Upper lobe of left lung (tissue), 4 donors: ENCODE results near the gene LEKR1.

Experiments used
- EP300 ChIP-seq, 4 donors: sonication (generic); formaldehyde crosslinking; IDR thresholded peaks; one replicate each; pipeline ENCODE4 v1.5.1; 2017; ENCODE audit warnings: antibody characterized with exemption in 4 of 4, control low read depth in 2 of 4
- POLR2A ChIP-seq, 4 donors: fragments of 450-650 bp; IDR thresholded peaks; one replicate each; pipeline ENCODE4 v1.5.1; 2016 to 2017; ENCODE audit warnings: antibody characterized with exemption in 4 of 4, mild to moderate bottlenecking in 2 of 4
- POLR2AphosphoS5 ChIP-seq, 2 donors: sonication (generic); formaldehyde crosslinking; IDR thresholded peaks; one replicate each; pipeline ENCODE4 v1.5.1; 2017; ENCODE audit warnings: antibody characterized with exemption in 2 of 2
- TF ChIP-seq, protein P1 (sequence below), 6 experiments: fragments of 450-650 bp in 4 of 6; fragments of 200-600 bp in 2 of 6; sonication (generic) in 2 of 6; IDR thresholded peaks; one replicate each; pipeline ENCODE4 v1.5.1; 2016 to 2019; ENCODE audit warnings: antibody characterized with exemption in 6 of 6

DNA sequence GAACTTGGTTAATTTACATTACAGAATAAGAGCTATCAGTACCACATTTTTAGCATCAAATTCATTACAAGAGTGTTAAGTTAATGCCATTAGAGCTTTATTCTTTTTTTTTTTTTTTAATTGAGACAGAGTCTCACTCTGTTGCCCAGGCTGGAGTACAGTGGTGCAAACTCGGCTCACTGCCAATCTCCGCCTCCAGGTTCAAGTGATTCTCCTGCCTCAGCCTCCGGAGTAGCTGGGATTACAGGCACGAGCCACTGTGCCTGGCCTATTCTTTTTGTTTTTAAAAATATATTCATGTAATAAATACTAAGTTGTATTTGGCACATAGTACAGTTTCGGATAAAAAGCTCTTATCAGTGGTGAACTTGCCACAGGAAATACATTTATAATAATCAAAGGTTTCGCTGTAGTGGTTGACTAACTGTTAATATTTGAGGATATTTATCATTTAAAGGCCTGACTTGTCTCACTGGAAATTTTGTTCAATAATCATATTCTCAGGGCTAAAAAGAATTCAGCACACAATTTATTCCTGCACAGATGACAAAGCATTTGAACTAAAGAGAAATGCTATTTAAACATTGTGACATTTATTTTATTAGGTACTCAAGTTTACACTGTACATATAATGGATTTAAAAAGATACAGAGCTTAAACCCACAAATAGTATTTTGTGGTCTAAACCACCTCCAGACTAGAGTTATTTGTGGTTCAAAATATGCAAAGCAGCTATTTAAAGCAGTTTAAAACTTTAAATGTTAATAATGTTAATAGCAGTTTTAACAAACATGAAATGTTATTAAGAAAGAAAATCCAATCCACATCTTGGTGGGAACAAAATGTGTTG lies 6.1 kb upstream of the LEKR1 start:
- TF ChIP-seq POLR2AphosphoS5 (IDR thresholded peaks at IDR 0.05) = no peak
- TF ChIP-seq, protein P1, sequence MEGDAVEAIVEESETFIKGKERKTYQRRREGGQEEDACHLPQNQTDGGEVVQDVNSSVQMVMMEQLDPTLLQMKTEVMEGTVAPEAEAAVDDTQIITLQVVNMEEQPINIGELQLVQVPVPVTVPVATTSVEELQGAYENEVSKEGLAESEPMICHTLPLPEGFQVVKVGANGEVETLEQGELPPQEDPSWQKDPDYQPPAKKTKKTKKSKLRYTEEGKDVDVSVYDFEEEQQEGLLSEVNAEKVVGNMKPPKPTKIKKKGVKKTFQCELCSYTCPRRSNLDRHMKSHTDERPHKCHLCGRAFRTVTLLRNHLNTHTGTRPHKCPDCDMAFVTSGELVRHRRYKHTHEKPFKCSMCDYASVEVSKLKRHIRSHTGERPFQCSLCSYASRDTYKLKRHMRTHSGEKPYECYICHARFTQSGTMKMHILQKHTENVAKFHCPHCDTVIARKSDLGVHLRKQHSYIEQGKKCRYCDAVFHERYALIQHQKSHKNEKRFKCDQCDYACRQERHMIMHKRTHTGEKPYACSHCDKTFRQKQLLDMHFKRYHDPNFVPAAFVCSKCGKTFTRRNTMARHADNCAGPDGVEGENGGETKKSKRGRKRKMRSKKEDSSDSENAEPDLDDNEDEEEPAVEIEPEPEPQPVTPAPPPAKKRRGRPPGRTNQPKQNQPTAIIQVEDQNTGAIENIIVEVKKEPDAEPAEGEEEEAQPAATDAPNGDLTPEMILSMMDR (IDR thresholded peaks at IDR 0.05) = no peak
- no peak for TF ChIP-seq POLR2A (IDR thresholded peaks at IDR 0.05)
- no peak for TF ChIP-seq EP300 (IDR thresholded peaks at IDR 0.05)
